AG09319 (cell line): ENCODE measurements around the gene NFXL1.

Experiments used
- DNase-seq: peaks from one replicate; pipeline ENCODE4 v3.0.0-alpha.2; 2010; ENCODE audit warnings: low read depth; ENCODE audit errors: extremely low read depth
- CTCF ChIP-seq: IDR thresholded peaks from 2 replicates; pipeline ENCODE4 v1.5.1; 2011; ENCODE audit warnings: low read depth, mild to moderate bottlenecking, inconsistent platforms, low read length, moderate library complexity

The NFXL1 gene

GRCh38 chr4:47842985-47843384 is 71.4 kb downstream of the NFXL1 start:
- DNase-seq: no peak
- TF ChIP-seq CTCF: no peak

- DNase-seq: no peak
- TF ChIP-seq CTCF: no peak
Observed at GRCh38 chr4:47840291-47840690, 74.1 kb downstream of the NFXL1 start.

- peak; percentile 30 for TF ChIP-seq CTCF
- no peak for DNase-seq
Observed at GRCh38 chr4:47839259-47839658, 75.1 kb downstream of the NFXL1 start.

- no peak for DNase-seq
- TF ChIP-seq CTCF: no peak
Observed at GRCh38 chr4:47838445-47838844, 75.9 kb downstream of the NFXL1 start.

GRCh38 chr4:47837908-47838294 is 76.5 kb downstream of the NFXL1 start, which contains the start of gene CORIN:
TSS of gene CORIN (minus strand) at chr4:47838067. CDS start at chr4:47837949, 118 bp downstream.
- no peak for TF ChIP-seq CTCF
- no peak for DNase-seq

- TF ChIP-seq CTCF: no peak; the same call in 1 of the 2 replicates
- no peak for DNase-seq
Observed at GRCh38 chr4:47837094-47837907, 77.1 kb downstream of the NFXL1 start.

- TF ChIP-seq CTCF: peak; percentile 79
- DNase-seq: peak; percentile 36
Observed at GRCh38 chr4:47836641-47837093, 77.7 kb downstream of the NFXL1 start.
